ENCODE measurements around the gene BAIAP2L2. TPM values are rescaled to one million over a fixed set of nuclear protein-coding genes. Genes with fewer than 3 reads are reported as not detected.

The BAIAP2L2 gene
- total and polyA plus RNA-seq, 2 of the 4 experiments (the other 2 are of a cell fraction) = 0.18 to 0.46 TPM

DNA sequence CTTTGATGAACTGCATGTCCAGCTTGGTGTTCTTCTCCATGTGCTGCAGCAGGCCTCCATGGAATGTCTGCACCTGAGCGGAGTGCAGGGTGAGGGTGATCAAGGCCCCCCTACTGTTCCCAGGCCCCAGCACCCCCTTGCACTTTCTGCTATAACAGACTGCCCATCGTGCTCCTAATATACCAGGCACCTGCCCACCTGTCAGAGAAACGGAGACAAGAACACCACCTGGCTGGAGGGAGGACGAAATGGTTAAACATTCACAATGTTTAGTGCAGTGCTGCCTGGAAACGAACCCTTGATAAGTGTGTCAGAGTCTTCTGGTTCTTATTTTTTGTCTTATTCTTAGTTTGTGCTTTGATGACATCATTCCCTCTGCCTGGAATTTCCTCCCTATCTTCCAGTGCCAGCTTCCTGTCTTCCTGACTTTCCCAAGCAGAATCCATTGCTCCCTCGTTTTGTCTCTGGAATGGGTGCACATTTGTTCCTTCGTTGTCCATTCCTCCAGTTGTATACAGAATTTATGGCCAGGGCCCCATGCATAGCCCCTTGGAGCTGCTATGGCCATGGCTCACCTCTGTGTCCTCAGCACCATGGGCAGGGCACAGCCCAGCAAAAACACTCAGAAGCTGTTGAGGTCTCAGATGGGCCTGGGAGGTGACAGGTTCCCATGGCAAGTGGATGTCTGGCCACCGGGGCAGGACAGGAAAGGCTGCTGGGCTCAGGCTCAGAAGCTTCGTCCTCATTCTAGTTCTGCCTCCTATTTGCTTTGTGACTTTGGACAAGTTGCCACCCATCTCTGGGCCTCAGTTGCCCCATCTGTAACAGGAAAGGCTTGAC lies 11.9 kb downstream of the BAIAP2L2 start (continued):
- TF ChIP-seq FOS (IDR thresholded peaks at IDR 0.05; ENCODE audit: low read depth, low read length) (no peak), SMC3 (IDR thresholded peaks at IDR 0.05; ENCODE audit: low read depth, low read length) (no peak)

DNA sequence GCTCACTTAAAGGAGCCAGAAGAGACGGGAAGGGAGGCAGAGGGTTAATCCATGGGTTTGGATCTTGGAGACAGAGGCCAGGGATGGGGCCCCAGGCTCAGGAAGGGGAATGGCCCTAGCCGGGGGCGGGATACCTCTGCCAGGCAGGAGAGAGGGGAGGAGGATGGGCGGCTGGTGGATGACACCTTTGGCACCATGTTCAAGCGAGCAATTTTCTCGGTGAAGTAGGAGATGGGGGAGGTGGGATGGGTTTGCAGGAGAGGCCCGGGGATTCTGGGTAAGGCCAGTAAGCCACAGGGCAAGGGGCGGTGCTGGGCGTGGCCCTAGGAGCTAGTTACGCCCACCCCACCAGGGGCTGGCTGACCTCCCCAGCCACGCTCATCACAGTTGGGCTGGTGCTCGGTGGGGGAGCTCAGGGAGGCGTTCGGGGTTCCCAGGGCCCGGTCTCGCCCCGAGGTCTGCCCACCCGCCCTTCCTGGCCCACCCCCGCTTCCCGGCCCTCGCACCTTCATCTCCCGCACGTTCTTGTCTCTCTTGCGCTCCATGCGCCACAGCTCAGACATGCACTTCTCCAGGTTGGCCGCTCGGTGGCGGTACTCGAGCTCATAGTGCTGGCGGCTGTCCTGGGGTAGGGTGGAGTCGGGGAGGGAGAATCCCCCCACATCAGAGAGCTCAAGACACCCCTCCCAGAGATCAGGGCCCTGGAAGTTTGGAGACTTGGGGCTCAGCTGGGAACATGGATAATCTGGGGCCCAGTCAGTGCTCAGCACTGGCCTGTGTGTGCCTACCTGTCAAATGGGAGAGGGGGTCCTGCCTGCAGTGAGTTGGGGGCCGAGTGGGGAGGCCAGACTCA lies 12.7 kb downstream of the BAIAP2L2 start:
- dilution Hi-C loops (cut with HindIII; ENCODE audit: low sequenced_read_pairs, unreplicated experiment) = no loop called here
- POLR2A ChIA-PET (ENCODE audit: unreplicated experiment) = interaction anchor here (0.6 kb wide), 1 partner anchor 107 kb away, joined by 5 read pairs; no protein-coding TSS in a partner anchor
- no peaks in the 10 kb centered on the region for H3K79me1 ChIP-seq (ENCODE audit: low read depth in 1 of 2, low read length in 2 of 2)
- no peaks in the 10 kb centered on the region for H4K20me1 ChIP-seq (ENCODE audit: insufficient read depth, low read length)
- H3K4me1 ChIP-seq (ENCODE audit: control insufficient read depth, insufficient read depth, low read length) = peaks cover 4% of the 10 kb centered on the region
- no peak overlapping the region for H2BK20ac ChIP-seq (ENCODE audit: low read depth, low read length)
- H2AK9ac ChIP-seq (replicated peaks; ENCODE audit: low read depth, low read length, poor library complexity) = peak overlapping the region; percentile 79
- 0 out of 2 replicates have a peak overlapping the region, but pooled peaks have one; percentile 37 for H3K4ac ChIP-seq (ENCODE audit: low read depth, low read length)
- H3K4me2 ChIP-seq (ENCODE audit: low read depth, low read length) = no peak overlapping the region
- TF ChIP-seq USF2 (IDR thresholded peaks at IDR 0.05; ENCODE audit: low read depth, low read length) (no peak), RAD21 (IDR thresholded peaks at IDR 0.05; ENCODE audit: low read length) (peak; percentile 25; the same call in 1 of the 2 replicates)
- TF ChIP-seq, protein P1, sequence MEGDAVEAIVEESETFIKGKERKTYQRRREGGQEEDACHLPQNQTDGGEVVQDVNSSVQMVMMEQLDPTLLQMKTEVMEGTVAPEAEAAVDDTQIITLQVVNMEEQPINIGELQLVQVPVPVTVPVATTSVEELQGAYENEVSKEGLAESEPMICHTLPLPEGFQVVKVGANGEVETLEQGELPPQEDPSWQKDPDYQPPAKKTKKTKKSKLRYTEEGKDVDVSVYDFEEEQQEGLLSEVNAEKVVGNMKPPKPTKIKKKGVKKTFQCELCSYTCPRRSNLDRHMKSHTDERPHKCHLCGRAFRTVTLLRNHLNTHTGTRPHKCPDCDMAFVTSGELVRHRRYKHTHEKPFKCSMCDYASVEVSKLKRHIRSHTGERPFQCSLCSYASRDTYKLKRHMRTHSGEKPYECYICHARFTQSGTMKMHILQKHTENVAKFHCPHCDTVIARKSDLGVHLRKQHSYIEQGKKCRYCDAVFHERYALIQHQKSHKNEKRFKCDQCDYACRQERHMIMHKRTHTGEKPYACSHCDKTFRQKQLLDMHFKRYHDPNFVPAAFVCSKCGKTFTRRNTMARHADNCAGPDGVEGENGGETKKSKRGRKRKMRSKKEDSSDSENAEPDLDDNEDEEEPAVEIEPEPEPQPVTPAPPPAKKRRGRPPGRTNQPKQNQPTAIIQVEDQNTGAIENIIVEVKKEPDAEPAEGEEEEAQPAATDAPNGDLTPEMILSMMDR (conservative IDR thresholded peaks at IDR 0.05; ENCODE audit: low read depth, low read length) = peak; percentile 22; the same call in 1 of the 2 replicates
- no peak overlapping the region for H3K23ac ChIP-seq (ENCODE audit: low read depth, low read length)
- H2AFZ ChIP-seq (replicated peaks; ENCODE audit: low read length, poor library complexity) = peak overlapping the region; percentile 79
- H3K9me3 ChIP-seq (ENCODE audit: control insufficient read depth, insufficient read depth, low read length) = no peaks in the 10 kb centered on the region
- no peak overlapping the region for H3K4me3 ChIP-seq (ENCODE audit: insufficient read depth, low read depth, low read length)
- no peak overlapping the region for H4K91ac ChIP-seq (ENCODE audit: insufficient read depth, low read depth, low read length)
- peak; percentile 12 for DNase-seq
- no peak overlapping the region for H3K27ac ChIP-seq (ENCODE audit: insufficient read depth, low read length)
- no peak overlapping the region for H3K9ac ChIP-seq (ENCODE audit: low read depth, low read length)
- intact Hi-C loops (cut with micrococcal nuclease) = no loop called here
- no peaks in the 10 kb centered on the region for H3K36me3 ChIP-seq (ENCODE audit: control insufficient read depth, insufficient read depth, low read length)
- CTCF ChIA-PET = interaction anchor here (0.6 to 1.9 kb wide), 2 partner anchors 17 to 194 kb away, joined by 3 to 6 read pairs; no protein-coding TSS in a partner anchor
- H2BK120ac ChIP-seq (ENCODE audit: low read depth, low read length) = no peak overlapping the region
- no peak; the same call in 1 of the 2 replicates for ATAC-seq (ENCODE audit: low read depth)
- in situ Hi-C loops (cut with MboI; ENCODE audit: low sequenced_read_pairs) = no loop called here
- no TSS peak for BruUV-seq (replicated peaks)
- WGBS, 2 experiments (ENCODE audit: extremely low coverage in 2 of 2, insufficient read length in 1 of 2) = 40% methylated on average over 5 of the region's 32 CpGs; no CpG with 5 or more reads in 1 of the 2 experiments
- H3K18ac ChIP-seq (ENCODE audit: low read depth, low read length) = no peak overlapping the region
- no peak overlapping the region for H2BK5ac ChIP-seq (ENCODE audit: low read depth, low read length, poor library complexity, severe bottlenecking)
- no peak overlapping the region for H2BK15ac ChIP-seq (ENCODE audit: low read depth, low read length)
- H3K14ac ChIP-seq (replicated peaks; ENCODE audit: low read depth, low read length) = no peak overlapping the region
- H4K8ac ChIP-seq (ENCODE audit: low read depth in 2 of 2, low read length in 2 of 2) = no peak overlapping the region
- H3K56ac ChIP-seq (ENCODE audit: extremely low read depth, insufficient read depth, low read length) = no peak overlapping the region
- peaks cover 7% of the 10 kb centered on the region; the same call in 1 of the 2 replicates for H3K27me3 ChIP-seq (ENCODE audit: control insufficient read depth, insufficient read depth, low read length)
- no peak overlapping the region for H4K5ac ChIP-seq (ENCODE audit: low read depth, low read length)
- 0 out of 2 replicates have a peak overlapping the region, but pooled peaks have one; percentile 13 for H2AK5ac ChIP-seq (ENCODE audit: low read depth, low read length)
- peaks cover 5% of the 10 kb centered on the region; the same call in 1 of the 2 replicates for H3K9me1 ChIP-seq (ENCODE audit: insufficient read depth, low read length)

Measured in IMR-90 (cell line).